HCT116 (cell line): Measurements from ENCODE around the gene TANC1. TPM values are rescaled to one million over a fixed set of nuclear protein-coding genes. Genes with fewer than 3 reads are reported as not detected.

Experiments used
- ATAC-seq: fragments of 200-7000 bp; cut with Tn5 transposase; 2 replicates; pipeline ENCODE4 v1.9.1; 2020; ENCODE audit warnings: mild to moderate bottlenecking, moderate library complexity
- BruUV-seq: library from RNA; stranded (reverse); fragments of 400-500 nt; replicated peaks from 2 replicates; lab custom pipeline; 2021; lab: Mats Ljungman, UMichigan
- CTCF ChIA-PET: fragments of 300-600 bp; sonication (Branson Sonifier 250); formaldehyde crosslinking; loops from one replicate; lab custom pipeline; 2021; ENCODE audit warnings: antibody characterized with exemption; lab: Charles Lee
- POLR2A ChIA-PET: fragments of 300-600, 350-600 bp; sonication (Branson Sonifier 250); formaldehyde crosslinking; loops from one replicate; lab custom pipeline; 2021; ENCODE audit warnings: antibody characterized with exemption; lab: Charles Lee
- RAD21 ChIA-PET, 2 experiments: fragments of 300-600 bp; sonication (Branson Sonifier 250); formaldehyde crosslinking; loops; one replicate each; lab custom pipeline; 2023; ENCODE audit warnings: low total read pairs in 2 of 2; ENCODE audit not compliant: uncharacterized antibody in 2 of 2, unreplicated experiment in 2 of 2, low non-redundant PET in 1 of 2; lab: Charles Lee
- DNase-seq: peaks from one replicate; pipeline ENCODE4 v3.0.0-alpha.2; 2010; ENCODE audit warnings: low read depth, low spot score
- H2AFZ ChIP-seq: fragments of 200-600 bp; shearing (Covaris generic), sonication (generic); 2 replicates; pipeline ENCODE4 v1.6.1; 2017; ENCODE audit warnings: low read depth, mixed run types, mixed read lengths, antibody characterized with exemption, low read length; ENCODE audit not compliant: poor library complexity, severe bottlenecking
- H3K27ac ChIP-seq: 2 replicates; pipeline ENCODE4 v1.5.1; 2012; ENCODE audit warnings: low read depth, low read length
- H3K27me3 ChIP-seq: fragments of 200-600 bp; sonication (generic); 2 replicates; pipeline ENCODE4 v1.6.1; 2016; ENCODE audit warnings: mixed run types, low read length, mixed read lengths; ENCODE audit not compliant: insufficient read depth
- H3K36me3 ChIP-seq, 2 experiments: fragments of 200-500 bp in 1 of 2; fragments of 200-600 bp in 1 of 2; sonication (Bioruptor generic) in 1 of 2; sonication (generic) in 1 of 2; 2 replicates each; pipeline versions ENCODE4 v1.5.1 to v1.6.1; 2014 to 2016; ENCODE audit warnings: low read length in 2 of 2, inconsistent platforms in 1 of 2, mixed read lengths in 1 of 2, mixed run types in 1 of 2; ENCODE audit not compliant: insufficient read depth in 2 of 2, control insufficient read depth in 1 of 2
- H3K4me1 ChIP-seq, 2 experiments: fragments of 200-600 bp in 1 of 2; sonication (generic) in 1 of 2; 2 replicates each; pipeline versions ENCODE4 v1.5.1 to v1.6.1; 2012 to 2017; ENCODE audit warnings: low read length in 2 of 2, inconsistent platforms in 1 of 2, mild to moderate bottlenecking in 1 of 2, mixed read lengths in 1 of 2, mixed run types in 1 of 2, moderate library complexity in 1 of 2; ENCODE audit not compliant: insufficient read depth in 2 of 2, control insufficient read depth in 1 of 2
- H3K4me2 ChIP-seq: fragments of 200-600 bp; sonication (generic); 2 replicates; pipeline ENCODE4 v1.6.1; 2017; ENCODE audit warnings: mixed run types, low read length, mixed read lengths
- H3K4me3 ChIP-seq, 2 experiments: fragments of 200-600 bp in 1 of 2; sonication (generic) in 1 of 2; replicated peaks in 1 of 2; 2 replicates each; pipeline ENCODE4 v1.5.1; 2011 to 2016; ENCODE audit warnings: low read length in 2 of 2, control low read depth in 1 of 2, low read depth in 1 of 2, mild to moderate bottlenecking in 1 of 2, mixed read lengths in 1 of 2, mixed run types in 1 of 2
- H3K79me2 ChIP-seq: fragments of 200-600 bp; sonication (generic); 2 replicates; pipeline ENCODE4 v1.6.1; 2017; ENCODE audit warnings: mild to moderate bottlenecking, mixed run types, low read length, moderate library complexity, mixed read lengths; ENCODE audit not compliant: insufficient read depth
- H3K9ac ChIP-seq: fragments of 200-600 bp; sonication (generic); 2 replicates; pipeline ENCODE4 v1.6.1; 2016; ENCODE audit warnings: low read length, mixed read lengths
- H3K9me2 ChIP-seq: fragments of 200-600 bp; sonication (generic), shearing (Covaris generic); 2 replicates; pipeline ENCODE4 v1.6.1; 2017; ENCODE audit warnings: mixed run types, mild to moderate bottlenecking, moderate library complexity; ENCODE audit not compliant: insufficient read depth
- H3K9me3 ChIP-seq, 2 experiments: fragments of 200-500 bp in 1 of 2; fragments of 200-600 bp in 1 of 2; sonication (Bioruptor generic) in 1 of 2; sonication (generic) in 1 of 2; 2 replicates each; pipeline ENCODE4 v1.6.1; 2014 to 2017; ENCODE audit warnings: low read length in 2 of 2, mixed read lengths in 2 of 2, inconsistent platforms in 1 of 2, low read depth in 1 of 2, mild to moderate bottlenecking in 1 of 2, mixed run types in 1 of 2, moderate library complexity in 1 of 2; ENCODE audit not compliant: control insufficient read depth in 1 of 2, insufficient read depth in 1 of 2
- H4K20me1 ChIP-seq: fragments of 200-600 bp; sonication (generic), shearing (Covaris generic); 2 replicates; pipeline ENCODE4 v1.6.1; 2017; ENCODE audit warnings: mixed run types, mild to moderate bottlenecking, moderate library complexity; ENCODE audit not compliant: insufficient read depth
- ATF3 ChIP-seq: IDR thresholded peaks from 2 replicates; pipeline ENCODE4 v1.6.1; 2012
- CBX3 ChIP-seq: IDR thresholded peaks from 2 replicates; pipeline ENCODE4 v1.6.1; 2012; ENCODE audit warnings: low read depth
- EGR1 ChIP-seq: IDR thresholded peaks from 2 replicates; pipeline ENCODE4 v1.6.1; 2012; ENCODE audit warnings: low read depth
- ELF1 ChIP-seq: IDR thresholded peaks from 2 replicates; pipeline ENCODE4 v1.6.1; 2012; ENCODE audit warnings: low read depth, borderline replicate concordance
- EZH2 ChIP-seq: fragments of 200-600 bp; sonication (generic); IDR thresholded peaks from 2 replicates; pipeline ENCODE4 v1.6.1; 2017; ENCODE audit warnings: antibody characterized with exemption, mixed run types
- POLR2A ChIP-seq: IDR thresholded peaks from 2 replicates; pipeline ENCODE4 v1.7.0; 2011; ENCODE audit warnings: borderline replicate concordance; ENCODE audit not compliant: insufficient read depth, insufficient read length; ENCODE audit errors: extremely low read depth
- POLR2AphosphoS5 ChIP-seq: IDR thresholded peaks from 2 replicates; pipeline ENCODE4 v1.6.1; 2011; ENCODE audit warnings: mild to moderate bottlenecking, low read depth, low read length, moderate library complexity
- RAD21 ChIP-seq: IDR thresholded peaks from 2 replicates; pipeline ENCODE4 v1.6.1; 2012; ENCODE audit warnings: low read depth, mild to moderate bottlenecking
- SRF ChIP-seq: IDR thresholded peaks from 2 replicates; pipeline ENCODE4 v1.6.1; 2012; ENCODE audit warnings: low read depth
- TCF7L2 ChIP-seq: IDR thresholded peaks from 2 replicates; pipeline ENCODE4 v1.7.0; 2011; ENCODE audit warnings: borderline replicate concordance, inconsistent platforms; ENCODE audit not compliant: insufficient read depth, insufficient read length; ENCODE audit errors: extremely low read depth
- ZBTB33 ChIP-seq: IDR thresholded peaks from 2 replicates; pipeline ENCODE4 v1.6.1; 2011; ENCODE audit warnings: mild to moderate bottlenecking, low read length, moderate library complexity; ENCODE audit not compliant: insufficient replicate concordance; ENCODE audit errors: extremely low read depth
- ZFX ChIP-seq: fragments of 450-650 bp; IDR thresholded peaks from 2 replicates; pipeline ENCODE4 v1.6.1; 2017
- intact Hi-C: fragments of 100-400 bp; cut with micrococcal nuclease; formaldehyde crosslinking; loops from 2 replicates; pipeline ENCODE4 v1.10.0; 2022
- total RNA-seq: library from RNA; stranded (reverse); gene quantifications from one replicate; pipeline ENCODE4 v1.2.1, GENCODE V29; 2021; ENCODE audit not compliant: unreplicated experiment

Gene TANC1
- total RNA-seq, 1 experiment from 2014 or later = 15.1 TPM

GRCh38 chr2:158928515-158928914 lies 39.9 kb upstream of the TANC1 start:
- H2AFZ ChIP-seq = no peak overlapping the region
- H3K4me2 ChIP-seq = no peak overlapping the region
- H3K36me3 ChIP-seq = no peaks in the 10 kb centered on the region
- no peaks in the 10 kb centered on the region for H4K20me1 ChIP-seq
- ChIA-PET POLR2A (no interaction called here), RAD21 (no interaction called here), CTCF (no interaction called here)
- no peak for DNase-seq
- intact Hi-C loops = no loop called here
- H3K27me3 ChIP-seq = no peaks in the 10 kb centered on the region
- no peak for TF ChIP-seq RAD21
- no peak for TF ChIP-seq TCF7L2
- TF ChIP-seq CBX3 = no peak
- TF ChIP-seq ATF3 = no peak
- no peak for TF ChIP-seq POLR2A
- no peak for TF ChIP-seq EGR1
- no peak for TF ChIP-seq ELF1
- TF ChIP-seq SRF = no peak
- no peak for TF ChIP-seq POLR2AphosphoS5
- no peak for TF ChIP-seq ZFX
- H3K4me3 ChIP-seq = no peak overlapping the region
- no peaks in the 10 kb centered on the region for H3K9me2 ChIP-seq
- BruUV-seq = no TSS peak
- no peaks in the 10 kb centered on the region; a peak in 1 of 4 replicates for H3K9me3 ChIP-seq
- no peak for ATAC-seq
- no peak overlapping the region for H3K9ac ChIP-seq
- H3K79me2 ChIP-seq = no peaks in the 10 kb centered on the region
- H3K27ac ChIP-seq = no peak overlapping the region
- peaks cover 8 to 27% of the 10 kb centered on the region in 2 experiments; a peak in 3 of 4 replicates for H3K4me1 ChIP-seq

GRCh38 chr2:158928965-158929364 lies 39.5 kb upstream of the TANC1 start:
- H3K9ac ChIP-seq = no peak overlapping the region
- DNase-seq (no peak), ATAC-seq (no peak)
- no TSS peak for BruUV-seq
- H3K36me3 ChIP-seq = no peaks in the 10 kb centered on the region
- peak overlapping the region; percentile 6; the same call in 1 of the 2 replicates for H3K4me2 ChIP-seq
- TF ChIP-seq ZBTB33 (no peak), RAD21 (no peak), EZH2 (no peak)
- ChIA-PET POLR2A (no interaction called here), RAD21 (no interaction called here), CTCF (no interaction called here)
- no peaks in the 10 kb centered on the region for H3K27me3 ChIP-seq
- intact Hi-C loops = no loop called here
- H2AFZ ChIP-seq = peak overlapping the region; percentile 49
- no peaks in the 10 kb centered on the region; a peak in 1 of 4 replicates for H3K9me3 ChIP-seq
- no peaks in the 10 kb centered on the region for H3K9me2 ChIP-seq
- H4K20me1 ChIP-seq = no peaks in the 10 kb centered on the region
- H3K27ac ChIP-seq = no peak overlapping the region
- H3K4me1 ChIP-seq = peaks cover 8 to 25% of the 10 kb centered on the region in 2 experiments; a peak in 3 of 4 replicates
- H3K79me2 ChIP-seq = no peaks in the 10 kb centered on the region
- H3K4me3 ChIP-seq = no peak overlapping the region
